Ovary (tissue), 3 donors: ENCODE data around the gene REG3A.

Experiments
- EP300 ChIP-seq: sonication (generic); formaldehyde crosslinking; IDR thresholded peaks from one replicate; pipeline ENCODE4 v1.6.1; 2017; ENCODE audit warnings: antibody characterized with exemption
- POLR2A ChIP-seq: fragments of 450-650 bp; IDR thresholded peaks from one replicate; pipeline ENCODE4 v1.6.1; 2017; ENCODE audit warnings: antibody characterized with exemption, mild to moderate bottlenecking, moderate library complexity
- TF ChIP-seq, protein P1 (sequence below), 3 donors: fragments of 450-650 bp in 2 of 3; fragments of 200-600 bp in 1 of 3; IDR thresholded peaks; one replicate each; pipeline versions ENCODE4 v1.5.1 to v1.8.0; 2016 to 2022; ENCODE audit warnings: antibody characterized with exemption in 3 of 3, mild to moderate bottlenecking in 1 of 3
- donor health status: DM: no; HTN: no; CAD: no.

DNA sequence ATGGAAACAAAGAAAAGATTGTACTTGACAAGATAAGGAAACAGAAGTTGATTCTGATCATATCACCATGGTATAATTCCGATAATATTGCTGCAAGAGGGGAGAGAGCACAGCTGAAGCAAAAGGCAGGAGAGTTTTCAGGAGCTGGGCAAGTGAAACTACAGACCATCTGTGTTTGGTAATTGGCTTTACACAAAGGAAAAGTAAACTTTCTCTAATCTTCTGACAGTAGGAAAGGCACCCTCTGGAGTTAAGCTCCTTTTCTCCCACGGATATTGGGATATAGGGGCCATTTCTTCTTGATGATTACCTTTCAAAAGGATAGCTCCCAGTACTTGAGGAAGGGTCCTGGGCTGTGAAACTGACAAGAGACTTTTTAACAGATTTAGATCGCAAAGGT lies 29.9 kb upstream of the REG3A start:
- TF ChIP-seq POLR2A: no peak
- TF ChIP-seq, protein P1, sequence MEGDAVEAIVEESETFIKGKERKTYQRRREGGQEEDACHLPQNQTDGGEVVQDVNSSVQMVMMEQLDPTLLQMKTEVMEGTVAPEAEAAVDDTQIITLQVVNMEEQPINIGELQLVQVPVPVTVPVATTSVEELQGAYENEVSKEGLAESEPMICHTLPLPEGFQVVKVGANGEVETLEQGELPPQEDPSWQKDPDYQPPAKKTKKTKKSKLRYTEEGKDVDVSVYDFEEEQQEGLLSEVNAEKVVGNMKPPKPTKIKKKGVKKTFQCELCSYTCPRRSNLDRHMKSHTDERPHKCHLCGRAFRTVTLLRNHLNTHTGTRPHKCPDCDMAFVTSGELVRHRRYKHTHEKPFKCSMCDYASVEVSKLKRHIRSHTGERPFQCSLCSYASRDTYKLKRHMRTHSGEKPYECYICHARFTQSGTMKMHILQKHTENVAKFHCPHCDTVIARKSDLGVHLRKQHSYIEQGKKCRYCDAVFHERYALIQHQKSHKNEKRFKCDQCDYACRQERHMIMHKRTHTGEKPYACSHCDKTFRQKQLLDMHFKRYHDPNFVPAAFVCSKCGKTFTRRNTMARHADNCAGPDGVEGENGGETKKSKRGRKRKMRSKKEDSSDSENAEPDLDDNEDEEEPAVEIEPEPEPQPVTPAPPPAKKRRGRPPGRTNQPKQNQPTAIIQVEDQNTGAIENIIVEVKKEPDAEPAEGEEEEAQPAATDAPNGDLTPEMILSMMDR (IDR thresholded peaks at IDR 0.05): no peak
- no peak for TF ChIP-seq EP300
